ENCODE measurements around the gene CDC7. TPM values are rescaled to one million over a fixed set of nuclear protein-coding genes. Genes with fewer than 3 reads are reported as not detected.

CDC7 gene
- total and polyA plus RNA-seq, 4 donors: 3.6 to 8.3 (median 4.6) TPM

GRCh38 chr1:91503975-91504530 lies 3.4 kb downstream of the CDC7 start:
- no peak for ATAC-seq (ENCODE audit: insufficient read depth, low FRiP score)
- Histone ChIP-seq H3K9me3 (ENCODE audit: control insufficient read depth in 4 of 4, insufficient read depth in 3 of 4, low read length in 3 of 4) (no peaks in the 10 kb centered on the region), H3K36me3 (ENCODE audit: control insufficient read depth in 4 of 4, insufficient read depth in 4 of 4, low read length in 4 of 4) (peaks cover 0 to 4% (median 3%) of the 10 kb centered on the region in 4 donors), H3K9ac (ENCODE audit: insufficient read depth in 1 of 2, low read length in 2 of 2) (no peak overlapping the region), H3K27ac (ENCODE audit: low read depth in 1 of 2, low read length in 1 of 2) (no peak overlapping the region), H3K27me3 (ENCODE audit: control insufficient read depth in 3 of 3, insufficient read depth in 3 of 3, low read length in 2 of 3) (no peaks in the 10 kb centered on the region), H3K4me3 (no peak overlapping the region), H3K4me1 (ENCODE audit: control insufficient read depth in 5 of 5, insufficient read depth in 5 of 5, low read length in 5 of 5) (peaks cover 0 to 24% (median 0%) of the 10 kb centered on the region in 5 donors)
- DNase-seq: no peak
- TF ChIP-seq, protein P1, sequence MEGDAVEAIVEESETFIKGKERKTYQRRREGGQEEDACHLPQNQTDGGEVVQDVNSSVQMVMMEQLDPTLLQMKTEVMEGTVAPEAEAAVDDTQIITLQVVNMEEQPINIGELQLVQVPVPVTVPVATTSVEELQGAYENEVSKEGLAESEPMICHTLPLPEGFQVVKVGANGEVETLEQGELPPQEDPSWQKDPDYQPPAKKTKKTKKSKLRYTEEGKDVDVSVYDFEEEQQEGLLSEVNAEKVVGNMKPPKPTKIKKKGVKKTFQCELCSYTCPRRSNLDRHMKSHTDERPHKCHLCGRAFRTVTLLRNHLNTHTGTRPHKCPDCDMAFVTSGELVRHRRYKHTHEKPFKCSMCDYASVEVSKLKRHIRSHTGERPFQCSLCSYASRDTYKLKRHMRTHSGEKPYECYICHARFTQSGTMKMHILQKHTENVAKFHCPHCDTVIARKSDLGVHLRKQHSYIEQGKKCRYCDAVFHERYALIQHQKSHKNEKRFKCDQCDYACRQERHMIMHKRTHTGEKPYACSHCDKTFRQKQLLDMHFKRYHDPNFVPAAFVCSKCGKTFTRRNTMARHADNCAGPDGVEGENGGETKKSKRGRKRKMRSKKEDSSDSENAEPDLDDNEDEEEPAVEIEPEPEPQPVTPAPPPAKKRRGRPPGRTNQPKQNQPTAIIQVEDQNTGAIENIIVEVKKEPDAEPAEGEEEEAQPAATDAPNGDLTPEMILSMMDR (IDR thresholded peaks at IDR 0.05; ENCODE audit: control extremely low read depth, extremely low read depth): no peak
- 85 to 94% methylated on average over 1 of the region's 1 CpG for WGBS, 2 donors

- H3K27ac ChIP-seq (ENCODE audit: low read depth in 1 of 2, low read length in 1 of 2): no peak overlapping the region
- 58 to 59% methylated on average over 3 of the region's 3 CpGs for WGBS, 2 donors
- peaks cover 0 to 4% (median 3%) of the 10 kb centered on the region in 4 donors for H3K36me3 ChIP-seq (ENCODE audit: control insufficient read depth in 4 of 4, insufficient read depth in 4 of 4, low read length in 4 of 4)
- H3K9ac ChIP-seq (ENCODE audit: insufficient read depth in 1 of 2, low read length in 2 of 2): no peak overlapping the region
- TF ChIP-seq, protein P1 (IDR thresholded peaks at IDR 0.05; ENCODE audit: control extremely low read depth, extremely low read depth): no peak
- H3K4me1 ChIP-seq (ENCODE audit: control insufficient read depth in 5 of 5, insufficient read depth in 5 of 5, low read length in 5 of 5): peaks cover 0 to 21% (median 0%) of the 10 kb centered on the region in 5 donors
- no peaks in the 10 kb centered on the region for H3K27me3 ChIP-seq (ENCODE audit: control insufficient read depth in 3 of 3, insufficient read depth in 3 of 3, low read length in 2 of 3)
- no peak overlapping the region for H3K4me3 ChIP-seq
- DNase-seq (no peak), ATAC-seq (ENCODE audit: insufficient read depth, low FRiP score) (no peak)
- H3K9me3 ChIP-seq (ENCODE audit: control insufficient read depth in 4 of 4, insufficient read depth in 3 of 4, low read length in 3 of 4): no peaks in the 10 kb centered on the region
Observed at GRCh38 chr1:91505086-91505485, 4.4 kb downstream of the CDC7 start.

GRCh38 chr1:91506071-91506470 lies 5.4 kb downstream of the CDC7 start:
- H3K9me3 ChIP-seq (ENCODE audit: control insufficient read depth in 4 of 4, insufficient read depth in 3 of 4, low read length in 3 of 4): no peaks in the 10 kb centered on the region
- ATAC-seq (ENCODE audit: insufficient read depth, low FRiP score) (no peak), DNase-seq (no peak)
- H3K36me3 ChIP-seq (ENCODE audit: control insufficient read depth in 4 of 4, insufficient read depth in 4 of 4, low read length in 4 of 4): peaks cover 0 to 8% (median 4%) of the 10 kb centered on the region in 4 donors
- WGBS, 2 donors: 78 to 80% methylated on average over 4 of the region's 4 CpGs
- H3K9ac ChIP-seq (ENCODE audit: insufficient read depth in 1 of 2, low read length in 2 of 2): no peak overlapping the region
- no peak overlapping the region for H3K4me3 ChIP-seq
- TF ChIP-seq, protein P1 (IDR thresholded peaks at IDR 0.05; ENCODE audit: control extremely low read depth, extremely low read depth): no peak
- H3K27me3 ChIP-seq (ENCODE audit: control insufficient read depth in 3 of 3, insufficient read depth in 3 of 3, low read length in 2 of 3): no peaks in the 10 kb centered on the region
- H3K4me1 ChIP-seq (ENCODE audit: control insufficient read depth in 5 of 5, insufficient read depth in 5 of 5, low read length in 5 of 5): peaks cover 0 to 16% (median 0%) of the 10 kb centered on the region in 5 donors
- no peak overlapping the region for H3K27ac ChIP-seq (ENCODE audit: low read depth in 1 of 2, low read length in 1 of 2)

DNA sequence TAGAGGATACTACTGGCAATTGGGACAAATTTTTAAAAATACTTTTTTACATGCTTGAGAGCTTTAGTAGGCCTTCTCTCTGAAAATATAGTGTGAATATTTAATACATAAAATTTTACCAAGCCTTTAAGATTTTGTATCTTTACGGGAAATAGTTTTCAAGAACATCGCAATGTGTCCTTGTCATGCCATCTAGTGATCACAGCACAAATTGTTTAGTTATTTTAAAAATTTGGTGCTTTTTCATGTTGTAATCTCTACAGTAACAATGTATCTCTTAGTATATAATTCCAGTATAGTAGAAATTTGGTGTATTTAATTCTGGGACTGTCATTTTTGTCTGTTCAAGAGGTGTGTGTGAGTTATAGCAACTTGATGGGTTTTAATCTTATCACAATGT lies 6.7 kb downstream of the CDC7 start:
- Histone ChIP-seq H3K27ac (ENCODE audit: low read depth in 1 of 2, low read length in 1 of 2) (no peak overlapping the region), H3K4me1 (ENCODE audit: control insufficient read depth in 5 of 5, insufficient read depth in 5 of 5, low read length in 5 of 5) (peaks cover 0 to 5% (median 0%) of the 10 kb centered on the region in 5 donors), H3K9ac (ENCODE audit: insufficient read depth in 1 of 2, low read length in 2 of 2) (no peak overlapping the region), H3K9me3 (ENCODE audit: control insufficient read depth in 4 of 4, insufficient read depth in 3 of 4, low read length in 3 of 4) (no peaks in the 10 kb centered on the region), H3K27me3 (ENCODE audit: control insufficient read depth in 3 of 3, insufficient read depth in 3 of 3, low read length in 2 of 3) (no peaks in the 10 kb centered on the region), H3K36me3 (ENCODE audit: control insufficient read depth in 4 of 4, insufficient read depth in 4 of 4, low read length in 4 of 4) (peaks cover 0 to 8% (median 4%) of the 10 kb centered on the region in 4 donors), H3K4me3 (no peak overlapping the region)
- 88 to 92% methylated on average over 2 of the region's 2 CpGs for WGBS, 2 donors
- DNase-seq (no peak), ATAC-seq (ENCODE audit: insufficient read depth, low FRiP score) (no peak)
- TF ChIP-seq, protein P1 (IDR thresholded peaks at IDR 0.05; ENCODE audit: control extremely low read depth, extremely low read depth): no peak

Data from lung (tissue), 12 donors.